Measurements from ENCODE around the gene PRDM11. TPM values are rescaled to one million over a fixed set of nuclear protein-coding genes. Genes with fewer than 3 reads are reported as not detected.

PRDM11 gene
- total RNA-seq, 1 donor from 2014 or later = 21.6 TPM

GRCh38 chr11:45185228-45185729, 38.8 kb downstream of the PRDM11 start:
- intact Hi-C loops (cut with DNase I) = no loop called here
- DNase-seq (ENCODE audit: low spot score) (no peak), ATAC-seq (no peak)

- intact Hi-C loops (cut with DNase I) = no loop called here
- DNase-seq (ENCODE audit: low spot score) = no peak
- no peak for ATAC-seq
Measured at GRCh38 chr11:45187375-45187774, 40.9 kb downstream of the PRDM11 start.

DNA sequence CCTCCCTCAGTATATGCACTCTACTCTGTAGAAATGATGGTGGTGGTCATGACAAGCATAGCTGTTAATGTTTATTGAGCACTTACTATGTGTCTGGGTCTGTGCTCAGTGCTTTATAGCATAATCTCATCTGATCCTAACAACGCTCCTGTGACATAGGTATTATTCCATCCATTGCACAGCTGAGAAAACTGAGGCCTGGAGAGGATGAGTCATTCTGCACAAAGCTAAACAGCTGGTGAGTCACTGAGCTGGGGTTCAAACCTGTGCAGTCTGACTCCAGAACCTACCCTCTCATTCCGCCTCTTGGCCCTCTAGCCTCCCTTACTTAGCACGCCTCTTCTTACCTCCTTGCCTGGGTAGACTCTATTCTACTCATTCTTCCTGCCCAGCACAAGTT, 41.7 kb downstream of the PRDM11 start:
- intact Hi-C loops (cut with DNase I) = no loop called here
- ATAC-seq = no peak
- DNase-seq (ENCODE audit: low spot score) = no peak

- intact Hi-C loops (cut with DNase I) = no loop called here
- ATAC-seq (no peak), DNase-seq (ENCODE audit: low spot score) (no peak)
Measured at GRCh38 chr11:45189230-45189629, 42.8 kb downstream of the PRDM11 start.

GRCh38 chr11:45193695-45194094, 47.3 kb downstream of the PRDM11 start:
- intact Hi-C loops (cut with DNase I) = no loop called here
- peak; percentile 58 for ATAC-seq
- no peak for DNase-seq (ENCODE audit: low spot score)

DNA sequence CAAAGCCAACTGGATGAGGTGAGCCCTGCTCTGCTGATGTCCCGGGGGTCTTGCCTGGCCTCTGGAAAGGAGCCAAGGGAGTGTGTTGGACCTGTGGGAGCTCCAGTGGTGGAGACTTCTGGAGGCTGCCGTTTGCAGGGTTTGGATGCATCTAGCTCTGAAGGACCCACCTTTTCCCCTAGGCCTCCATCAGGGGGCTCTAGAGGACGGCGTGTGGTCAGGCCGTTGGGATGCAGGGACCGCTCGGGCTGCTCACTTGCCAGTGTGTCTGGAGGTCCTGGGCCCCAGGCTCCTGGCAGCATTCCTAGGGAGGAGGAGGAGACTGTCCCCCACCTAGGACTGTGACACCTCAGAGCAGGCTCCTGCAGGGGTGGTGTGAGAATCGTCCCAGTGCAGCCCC, 58.3 kb downstream of the PRDM11 start:
- DNase-seq (ENCODE audit: low spot score) (no peak), ATAC-seq (no peak)
- intact Hi-C loops (cut with DNase I) = no loop called here

DNA sequence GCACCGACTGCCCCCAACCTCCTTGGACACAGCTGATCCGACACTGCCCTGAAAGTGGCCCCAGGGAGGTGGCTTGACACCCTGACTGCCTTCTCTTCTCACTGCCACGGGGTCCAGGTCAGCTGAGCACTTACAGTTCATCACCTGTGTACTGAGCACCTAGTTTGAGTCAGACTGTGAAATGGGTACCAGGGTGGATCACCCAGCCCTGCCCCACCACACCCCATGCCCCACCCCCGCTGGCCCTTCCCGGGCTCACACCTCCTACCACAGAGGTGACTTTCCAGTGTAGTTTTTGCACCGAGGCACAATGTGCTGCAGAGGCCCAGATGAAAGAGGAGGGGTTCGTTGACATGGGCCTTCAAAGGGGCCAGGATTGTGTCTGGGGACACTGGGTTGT, 59.5 kb downstream of the PRDM11 start:
- ATAC-seq (no peak), DNase-seq (ENCODE audit: low spot score) (no peak)
- intact Hi-C loops (cut with DNase I) = no loop called here

DNA sequence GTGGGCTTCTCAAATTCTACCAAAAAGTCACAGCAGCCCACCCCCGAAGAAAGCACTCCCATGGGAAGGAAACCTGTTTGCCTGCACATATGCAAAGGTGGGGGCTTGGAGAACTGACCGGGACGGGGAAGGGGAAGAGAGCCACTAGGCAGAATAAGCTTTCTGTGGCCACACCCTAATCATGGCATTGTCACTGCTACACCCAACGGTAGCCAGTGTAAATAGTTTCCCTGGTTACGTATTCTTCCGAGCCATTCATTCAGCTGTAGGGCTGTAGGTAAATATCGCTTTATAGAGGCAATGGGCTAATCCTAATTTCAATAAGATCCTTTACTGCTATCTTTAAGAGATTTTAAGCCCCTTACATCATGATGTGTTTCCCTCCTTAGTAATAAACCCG, 61.7 kb downstream of the PRDM11 start:
- no peak for ATAC-seq
- no peak for DNase-seq (ENCODE audit: low spot score)

GRCh38 chr11:45209000-45209879, 62.8 kb downstream of the PRDM11 start:
- DNase-seq (ENCODE audit: low spot score) (no peak), ATAC-seq (peak; percentile 3)
- intact Hi-C loops (cut with DNase I) = no loop called here

More for the DNA sequence above, 61.7 kb downstream of the PRDM11 start:
- intact Hi-C loops (cut with DNase I) = no loop called here

DNA sequence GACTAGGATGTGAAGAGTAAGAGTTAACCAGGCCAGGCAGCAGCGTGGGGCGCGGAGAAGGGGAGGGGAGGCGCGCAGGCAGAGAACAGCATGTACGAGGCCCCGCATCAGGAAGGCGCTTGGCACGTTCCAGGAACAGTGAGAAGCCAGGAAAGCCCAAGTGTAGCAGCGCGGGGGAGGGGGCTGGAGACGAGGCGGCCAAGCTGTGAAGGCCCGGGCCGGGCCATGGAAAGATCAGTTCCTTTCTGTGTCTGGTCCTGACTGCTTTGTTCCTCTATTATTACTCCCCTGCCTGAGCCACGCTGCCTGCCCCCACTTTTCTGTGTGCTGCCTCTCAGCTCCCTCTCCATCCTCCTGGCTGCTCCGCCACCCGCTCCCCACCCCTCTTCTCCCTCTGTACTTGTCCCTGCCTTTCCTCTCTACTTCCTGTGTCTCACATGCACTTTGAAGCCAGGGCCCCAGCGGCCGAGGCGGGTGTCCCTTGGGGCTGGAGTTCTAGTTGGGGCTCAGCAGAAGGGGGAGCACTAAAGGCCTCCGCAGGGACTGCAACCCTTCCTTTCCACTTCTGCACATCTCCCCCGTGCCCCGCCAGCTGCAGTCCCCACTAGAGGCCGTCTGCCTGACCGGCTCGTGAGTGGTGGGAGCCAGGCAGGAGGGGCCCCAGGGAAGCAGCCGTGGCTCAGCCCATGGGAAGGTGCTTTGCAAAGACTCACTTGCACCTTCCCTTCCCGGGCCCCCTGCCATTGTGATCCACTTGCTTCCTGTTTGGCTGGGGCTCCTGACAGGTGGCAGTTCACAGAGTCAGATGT, 63.7 kb downstream of the PRDM11 start:
- ATAC-seq (peak; percentile 95), DNase-seq (ENCODE audit: low spot score) (peak; percentile 77)
- intact Hi-C loops (cut with DNase I) = no loop called here

DNA sequence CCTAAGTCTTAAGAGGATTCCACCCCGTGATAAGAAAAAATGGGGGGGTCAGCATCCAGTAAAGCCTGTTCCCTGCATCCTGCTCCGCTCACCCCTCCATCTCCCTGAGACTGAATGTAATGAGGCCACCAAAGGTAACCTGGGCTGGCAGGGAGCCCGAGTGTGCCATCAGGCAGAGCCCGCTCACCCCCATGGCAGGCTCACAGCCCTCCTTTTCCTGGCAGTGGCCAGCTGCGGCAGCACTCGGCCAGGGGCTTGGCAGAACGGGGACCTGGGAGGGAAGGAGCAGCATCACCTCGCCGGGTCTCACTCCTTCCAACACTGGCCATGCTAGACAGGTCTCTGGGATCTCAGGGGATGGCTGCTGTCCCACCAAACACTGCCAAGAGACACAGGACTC, 64.4 kb downstream of the PRDM11 start:
- ATAC-seq (no peak), DNase-seq (ENCODE audit: low spot score) (no peak)
- intact Hi-C loops (cut with DNase I) = no loop called here

- intact Hi-C loops (cut with DNase I) = no loop called here
- DNase-seq (ENCODE audit: low spot score) (no peak), ATAC-seq (no peak)
Measured at GRCh38 chr11:45211732-45212131, 65.3 kb downstream of the PRDM11 start.

DNA sequence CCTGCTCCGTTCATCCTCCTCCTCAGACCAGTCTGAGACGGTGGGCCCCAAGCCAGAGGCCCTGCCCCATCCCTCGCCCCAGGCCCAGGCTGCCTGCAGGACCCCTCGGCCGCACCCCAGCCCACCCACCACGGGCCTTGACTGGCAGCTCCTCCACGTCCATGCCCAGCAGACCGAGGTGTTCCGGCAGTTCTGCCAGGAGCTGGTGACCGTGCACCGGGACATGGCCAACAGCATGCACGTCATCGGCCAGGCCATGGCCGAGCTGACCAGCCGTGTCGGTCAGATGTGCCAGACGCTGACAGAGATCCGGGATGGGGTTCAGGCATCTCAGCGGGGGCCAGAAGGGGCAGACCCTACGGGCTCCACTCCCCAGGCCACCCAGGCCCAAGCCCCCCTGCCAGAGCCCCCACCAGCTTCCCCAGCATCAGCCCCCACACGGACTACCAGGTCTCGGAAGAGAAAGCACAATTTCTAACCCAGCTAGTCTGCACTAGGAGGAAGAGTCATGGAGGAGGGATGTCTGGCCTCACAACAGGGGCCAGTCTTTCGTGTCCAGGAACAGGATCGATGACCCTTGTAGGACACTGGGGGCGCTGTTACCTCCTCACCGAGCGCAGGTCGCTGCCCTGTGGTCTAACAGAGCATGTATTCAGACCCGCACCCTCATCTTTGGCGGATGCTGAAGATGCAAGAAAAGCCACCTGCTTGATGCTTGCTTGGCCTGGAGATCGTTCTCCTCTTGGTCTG, 66.3 kb downstream of the PRDM11 start:
- ATAC-seq (no peak), DNase-seq (ENCODE audit: low spot score) (no peak)
- intact Hi-C loops (cut with DNase I) = no loop called here

- intact Hi-C loops (cut with DNase I) = no loop called here
- ATAC-seq (no peak), DNase-seq (ENCODE audit: low spot score) (no peak)
Measured at GRCh38 chr11:45213316-45213665, 66.9 kb downstream of the PRDM11 start.

- intact Hi-C loops (cut with DNase I) = no loop called here
- DNase-seq (ENCODE audit: low spot score) (no peak), ATAC-seq (no peak)
Measured at GRCh38 chr11:45213717-45214116, 67.3 kb downstream of the PRDM11 start.

- intact Hi-C loops (cut with DNase I) = no loop called here
- ATAC-seq (no peak), DNase-seq (ENCODE audit: low spot score) (no peak)
Measured at GRCh38 chr11:45215098-45215865, 68.8 kb downstream of the PRDM11 start.

- no peak for ATAC-seq
- peak; percentile 2 for DNase-seq (ENCODE audit: low spot score)
- intact Hi-C loops (cut with DNase I) = no loop called here
Measured at GRCh38 chr11:45216031-45216430, 69.6 kb downstream of the PRDM11 start.

- ATAC-seq (no peak), DNase-seq (ENCODE audit: low spot score) (no peak)
- intact Hi-C loops (cut with DNase I) = no loop called here
Measured at GRCh38 chr11:45216901-45217300, 70.5 kb downstream of the PRDM11 start.

DNA sequence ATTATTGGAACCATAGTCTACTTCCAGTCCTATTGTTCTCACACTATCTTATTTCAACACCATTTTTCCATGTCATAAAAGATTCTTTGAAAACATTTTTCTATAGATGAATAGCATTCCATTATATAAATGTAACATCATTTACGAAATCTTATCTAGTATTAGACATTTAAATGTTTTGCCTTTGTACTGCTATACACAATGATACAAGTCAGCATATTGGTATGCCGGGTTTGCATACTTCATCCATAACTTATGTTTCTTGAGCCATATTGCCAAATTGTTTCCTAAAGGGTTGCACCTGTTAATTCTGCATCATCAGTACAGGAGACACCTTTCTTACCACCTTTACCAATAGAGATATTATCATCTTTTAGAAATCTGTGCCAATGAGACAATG, 71.6 kb downstream of the PRDM11 start:
- intact Hi-C loops (cut with DNase I) = no loop called here
- no peak for DNase-seq (ENCODE audit: low spot score)
- no peak for ATAC-seq

All from sciatic nerve (tissue), 2 donors.